Thyroid gland (tissue), 4 donors: Measurements from ENCODE around the gene UNC5CL. TPM values are rescaled to one million over a fixed set of nuclear protein-coding genes. Genes with fewer than 3 reads are reported as not detected.
"Not testable (repeated sequence)": the region's sequence is repeated elsewhere in the genome, so short reads cannot be mapped to it uniquely, and the experiment has no call there.

Experiments
- DNase-seq, 2 donors: peaks; one replicate each; pipeline ENCODE4 v3.0.0-alpha.2; 2019
- H3K27ac ChIP-seq, 3 donors: fragments of 200-600 bp; sonication (generic); 1 replicate in 2 of 3; 2 replicates in 1 of 3; pipeline ENCODE4 v1.5.1; 2016 to 2019; ENCODE audit warnings: mild to moderate bottlenecking in 1 of 3, moderate library complexity in 1 of 3
- H3K27me3 ChIP-seq: fragments of 200-600 bp; sonication (generic); one replicate; pipeline ENCODE4 v1.5.1; 2019
- H3K36me3 ChIP-seq, 2 donors: fragments of 200-600 bp; sonication (generic); one replicate each; pipeline ENCODE4 v1.5.1; 2016 to 2019
- H3K4me1 ChIP-seq, 2 donors: fragments of 200-600 bp; sonication (generic); one replicate each; pipeline ENCODE4 v1.5.1; 2017 to 2019
- H3K4me3 ChIP-seq, 3 donors: fragments of 200-600 bp; sonication (generic); replicated peaks in 1 of 3; 1 replicate in 2 of 3; 2 replicates in 1 of 3; pipeline ENCODE4 v1.5.1; 2016; ENCODE audit warnings: mild to moderate bottlenecking in 1 of 3
- H3K9me3 ChIP-seq: fragments of 200-600 bp; sonication (generic); one replicate; pipeline ENCODE4 v1.5.1; 2017
- POLR2A ChIP-seq, 2 donors: fragments of 450-650 bp; IDR thresholded peaks; one replicate each; pipeline ENCODE4 v1.6.1; 2017; ENCODE audit warnings: antibody characterized with exemption in 2 of 2, mild to moderate bottlenecking in 2 of 2, moderate library complexity in 1 of 2
- WGBS, 2 donors: methylation state at CpG; one replicate each; pipeline ENCODE4 v1.1.5; 2017; 5-methylcytosine and 5-hydroxymethylcytosine counted together
- intact Hi-C: fragments of 100-400 bp; cut with DNase I; formaldehyde crosslinking; loops from one replicate; pipeline ENCODE4 v1.15.1; 2023
- total RNA-seq, 4 donors: library from RNA; depleted of rRNA; stranded (reverse); fragments of >200 nt; gene quantifications; one replicate each; pipeline ENCODE4 v1.2.3, GENCODE V29; 2016
- TF ChIP-seq, protein P1 (sequence below), 6 experiments: fragments of 200-600 bp in 3 of 6; fragments of 450-650 bp in 3 of 6; sonication (generic) in 3 of 6; IDR thresholded peaks; one replicate each; pipeline ENCODE4 v1.5.1; 2016 to 2019; ENCODE audit warnings: antibody characterized with exemption in 6 of 6, mild to moderate bottlenecking in 2 of 6, inconsistent platforms in 1 of 6, moderate library complexity in 1 of 6

The UNC5CL gene
- total RNA-seq, 4 donors from 2014 or later, result 0.93 to 3.6 (median 2.0) TPM

GRCh38 chr6:41011673-41012072 lies 27.3 kb downstream of the UNC5CL start:
- TF ChIP-seq POLR2A (IDR thresholded peaks at IDR 0.05), result no peak
- TF ChIP-seq, protein P1, sequence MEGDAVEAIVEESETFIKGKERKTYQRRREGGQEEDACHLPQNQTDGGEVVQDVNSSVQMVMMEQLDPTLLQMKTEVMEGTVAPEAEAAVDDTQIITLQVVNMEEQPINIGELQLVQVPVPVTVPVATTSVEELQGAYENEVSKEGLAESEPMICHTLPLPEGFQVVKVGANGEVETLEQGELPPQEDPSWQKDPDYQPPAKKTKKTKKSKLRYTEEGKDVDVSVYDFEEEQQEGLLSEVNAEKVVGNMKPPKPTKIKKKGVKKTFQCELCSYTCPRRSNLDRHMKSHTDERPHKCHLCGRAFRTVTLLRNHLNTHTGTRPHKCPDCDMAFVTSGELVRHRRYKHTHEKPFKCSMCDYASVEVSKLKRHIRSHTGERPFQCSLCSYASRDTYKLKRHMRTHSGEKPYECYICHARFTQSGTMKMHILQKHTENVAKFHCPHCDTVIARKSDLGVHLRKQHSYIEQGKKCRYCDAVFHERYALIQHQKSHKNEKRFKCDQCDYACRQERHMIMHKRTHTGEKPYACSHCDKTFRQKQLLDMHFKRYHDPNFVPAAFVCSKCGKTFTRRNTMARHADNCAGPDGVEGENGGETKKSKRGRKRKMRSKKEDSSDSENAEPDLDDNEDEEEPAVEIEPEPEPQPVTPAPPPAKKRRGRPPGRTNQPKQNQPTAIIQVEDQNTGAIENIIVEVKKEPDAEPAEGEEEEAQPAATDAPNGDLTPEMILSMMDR (IDR thresholded peaks at IDR 0.05), result no peak
- intact Hi-C loops, result no loop called here
- Histone ChIP-seq H3K27ac (no peak overlapping the region), H3K27me3 (no peaks in the 10 kb centered on the region), H3K36me3 (no peaks in the 10 kb centered on the region), H3K9me3 (no peaks in the 10 kb centered on the region), H3K4me3 (no peak overlapping the region), H3K4me1 (no peaks in the 10 kb centered on the region)
- WGBS, 2 donors, result 70 to 93% methylated on average over 2 of the region's 2 CpGs
- DNase-seq, result no peak

DNA sequence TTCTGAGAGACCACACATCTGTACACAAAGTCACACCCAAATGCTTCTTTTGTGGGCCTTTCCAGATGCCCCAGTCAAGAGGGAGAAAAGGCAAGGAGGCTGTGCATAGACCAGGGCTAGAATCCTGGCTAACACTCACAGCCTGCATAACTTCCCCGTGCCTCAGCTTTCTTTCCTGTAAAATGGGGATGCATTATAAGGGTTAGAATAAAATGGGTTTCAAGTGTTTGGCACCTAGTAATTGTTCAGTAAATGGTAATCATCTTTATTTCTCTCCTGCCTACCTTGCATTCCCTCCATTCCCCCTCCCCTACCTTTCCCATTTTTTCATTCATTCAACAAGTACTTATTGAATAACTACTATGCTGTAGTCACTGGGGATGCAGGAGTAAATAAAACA lies 29.4 kb downstream of the UNC5CL start:
- Histone ChIP-seq H3K27me3 (no peaks in the 10 kb centered on the region), H3K36me3 (no peaks in the 10 kb centered on the region), H3K27ac (no peak overlapping the region), H3K4me1 (no peaks in the 10 kb centered on the region), H3K4me3 (no peak overlapping the region), H3K9me3 (no peaks in the 10 kb centered on the region)
- 83 to 100% methylated on average over 1 of the region's 1 CpG for WGBS, 2 donors
- no peak for TF ChIP-seq POLR2A (IDR thresholded peaks at IDR 0.05)
- TF ChIP-seq, protein P1 (IDR thresholded peaks at IDR 0.05), result no peak
- intact Hi-C loops, result loop anchor here (10.0 kb wide), 1 partner anchor 55 kb away; no protein-coding TSS in a partner anchor
- DNase-seq, result no peak

GRCh38 chr6:41008011-41008410 lies 31.0 kb downstream of the UNC5CL start:
- TF ChIP-seq, protein P1 (IDR thresholded peaks at IDR 0.05), result no peak
- TF ChIP-seq POLR2A (IDR thresholded peaks at IDR 0.05), result no peak
- 90 to 93% methylated on average over 3 of the region's 3 CpGs for WGBS, 2 donors
- no peaks in the 10 kb centered on the region for H3K4me1 ChIP-seq
- H3K36me3 ChIP-seq, result no peaks in the 10 kb centered on the region
- H3K27ac ChIP-seq, result no peak overlapping the region
- H3K9me3 ChIP-seq, result no peaks in the 10 kb centered on the region
- intact Hi-C loops, result loop anchor here (10.0 kb wide), 1 partner anchor 57 kb away; no protein-coding TSS in a partner anchor
- no peak overlapping the region for H3K4me3 ChIP-seq
- no peak for DNase-seq
- H3K27me3 ChIP-seq, result no peaks in the 10 kb centered on the region

- not testable (repeated sequence) for H3K4me1 ChIP-seq, H3K36me3 ChIP-seq, H3K9me3 ChIP-seq, H3K27me3 ChIP-seq, H3K27ac ChIP-seq, DNase-seq, H3K4me3 ChIP-seq
- intact Hi-C loops, result loop anchor here (10.0 kb wide), 1 partner anchor 58 kb away; no protein-coding TSS in a partner anchor
- 96 to 97% methylated on average over 4 of the region's 4 CpGs for WGBS, 2 donors
These were observed 32.0 kb downstream of the UNC5CL start for GRCh38 chr6:41006980-41007379.

DNA sequence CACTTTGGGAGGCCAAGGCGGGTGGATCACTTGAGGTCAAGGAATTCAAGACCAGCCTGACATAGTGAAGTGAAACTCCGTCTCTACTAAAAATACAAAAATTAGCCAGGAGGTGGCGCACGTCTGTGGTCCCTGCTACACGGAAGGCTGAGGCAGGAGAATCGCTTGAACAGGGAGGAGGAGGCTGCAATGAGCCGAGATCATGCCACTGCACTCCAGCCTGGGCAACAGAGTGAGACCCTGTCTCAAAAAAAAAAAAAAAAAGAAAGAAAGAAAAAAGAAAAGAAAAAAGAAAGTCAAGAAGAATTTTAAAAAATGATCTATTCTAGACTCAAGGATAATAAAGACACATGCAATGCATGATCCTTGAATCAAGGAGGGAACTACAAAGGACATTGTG lies 32.8 kb downstream of the UNC5CL start:
- not testable (repeated sequence) for H3K4me1 ChIP-seq
- TF ChIP-seq, protein P1 (IDR thresholded peaks at IDR 0.05), result peak in 5 of 6 experiments; percentile 14 to 58 (median 36)

More for the DNA sequence above, 32.8 kb downstream of the UNC5CL start:
- H3K27me3 ChIP-seq, H3K4me3 ChIP-seq, H3K36me3 ChIP-seq, H3K9me3 ChIP-seq, H3K27ac ChIP-seq: not testable (repeated sequence)
- WGBS, 2 donors, result 29 to 35% methylated on average over 7 of the region's 7 CpGs
- peak; percentile 22 to 25 for DNase-seq
- intact Hi-C loops, result loop anchor here (10.0 kb wide), 1 partner anchor 59 kb away; no protein-coding TSS in a partner anchor
